K562 (cell line): ENCODE data around the gene VARS1. TPM values are rescaled to one million over a fixed set of nuclear protein-coding genes. Genes with fewer than 3 reads are reported as not detected.

Source experiments
- ARID1B ChIP-seq: fragments of 450-650 bp; IDR thresholded peaks from 2 replicates; pipeline ENCODE4 v1.6.1; 2016; ENCODE audit warnings: antibody characterized with exemption, mild to moderate bottlenecking, inconsistent platforms
- ATF7 ChIP-seq: fragments of 450-650 bp; IDR thresholded peaks from 2 replicates; pipeline ENCODE4 v1.7.1; 2014; ENCODE audit warnings: mild to moderate bottlenecking, moderate library complexity
- BCOR ChIP-seq: fragments of 450-650 bp; IDR thresholded peaks from 2 replicates; pipeline ENCODE4 v1.6.1; 2016
- C11orf30 ChIP-seq: fragments of 450-650 bp; IDR thresholded peaks from 2 replicates; pipeline ENCODE4 v1.6.1; 2016; ENCODE audit warnings: low read depth, mild to moderate bottlenecking
- DACH1 ChIP-seq: fragments of 450-650 bp; IDR thresholded peaks from 2 replicates; pipeline ENCODE4 v1.6.1; 2018; ENCODE audit not compliant: partially characterized antibody
- DDX20 ChIP-seq: fragments of 450-650 bp; IDR thresholded peaks from 2 replicates; pipeline ENCODE4 v1.6.1; 2016; ENCODE audit warnings: missing genetic modification characterization, low read depth, mild to moderate bottlenecking, missing compliant biosample characterization, moderate library complexity
- GATAD2A ChIP-seq: fragments of 450-650 bp; IDR thresholded peaks from 2 replicates; pipeline ENCODE4 v1.6.1; 2017
- HCFC1 ChIP-seq: IDR thresholded peaks from 2 replicates; pipeline ENCODE4 v1.6.1; 2012; ENCODE audit warnings: low read depth, low read length, improper control_type of control experiment
- JUN ChIP-seq, 2 experiments: sonication (generic) in 1 of 2; formaldehyde crosslinking in 1 of 2; IDR thresholded peaks; 2 replicates each; pipeline versions ENCODE4 v1.6.1 to v1.8.0; 2012 to 2022; ENCODE audit warnings: borderline replicate concordance in 2 of 2, mild to moderate bottlenecking in 2 of 2, improper control_type of control experiment in 1 of 2, low read depth in 1 of 2, low read length in 1 of 2, missing genetic modification reagents in 1 of 2
- KDM4B ChIP-seq, 2 experiments: fragments of 450-650 bp in 1 of 2; sonication (generic) in 1 of 2; IDR thresholded peaks; 2 replicates each; pipeline ENCODE4 v1.6.1; 2016 to 2017; ENCODE audit warnings: borderline replicate concordance in 2 of 2, antibody characterized with exemption in 1 of 2, low read depth in 1 of 2, mild to moderate bottlenecking in 1 of 2
- NFIX ChIP-seq: fragments of 250-450 bp; sonication (Bioruptor Pico); IDR thresholded peaks from 2 replicates; pipeline ENCODE4 v1.4.0; 2020; ENCODE audit warnings: low read depth, mild to moderate bottlenecking, moderate library complexity
- POLR2G ChIP-seq: fragments of 200-400 bp; formaldehyde crosslinking; IDR thresholded peaks from 2 replicates; pipeline ENCODE4 v1.6.1; 2017; ENCODE audit warnings: low read depth, mild to moderate bottlenecking, antibody characterized with exemption, low read length, moderate library complexity
- SLC30A9 ChIP-seq: fragments of 250-450 bp; sonication (Bioruptor Pico); IDR thresholded peaks from 2 replicates; pipeline ENCODE4 v1.8.0; 2022; ENCODE audit warnings: mild to moderate bottlenecking, moderate library complexity
- SMAD2 ChIP-seq: fragments of 150-350 bp; IDR thresholded peaks from 2 replicates; pipeline ENCODE4 v1.6.1; 2014; ENCODE audit warnings: low read depth, mild to moderate bottlenecking, low read length
- SMAD3 ChIP-seq: fragments of 450-650 bp; formaldehyde crosslinking; conservative IDR thresholded peaks from 2 replicates; pipeline ENCODE4 v1.4.0; 2020; ENCODE audit warnings: mild to moderate bottlenecking
- SREBF2 ChIP-seq: sonication (generic); formaldehyde crosslinking; IDR thresholded peaks from 2 replicates; pipeline ENCODE4 v1.4.0; 2020; ENCODE audit warnings: mild to moderate bottlenecking, missing genetic modification reagents
- TCF7 ChIP-seq: sonication (generic); IDR thresholded peaks from 2 replicates; pipeline ENCODE4 v1.6.1; 2016; ENCODE audit warnings: antibody characterized with exemption, borderline replicate concordance
- XRCC4 ChIP-seq: IDR thresholded peaks from one replicate; pipeline ENCODE4 v1.6.1; 2011; ENCODE audit not compliant: insufficient read depth, insufficient read length; ENCODE audit errors: extremely low read depth
- ZC3H4 ChIP-seq: sonication (generic); formaldehyde crosslinking; IDR thresholded peaks from 2 replicates; pipeline ENCODE4 v1.9.0; 2021; ENCODE audit warnings: missing genetic modification reagents, borderline replicate concordance
- ZNF217 ChIP-seq: sonication (generic); formaldehyde crosslinking; IDR thresholded peaks from 2 replicates; pipeline ENCODE4 v1.8.0; 2022; ENCODE audit warnings: mild to moderate bottlenecking, missing genetic modification reagents
- ZNF316 ChIP-seq: fragments of 450-650 bp; IDR thresholded peaks from 2 replicates; pipeline ENCODE4 v1.6.1; 2016
- ZNF41 ChIP-seq: fragments of 250-450 bp; sonication (Bioruptor Pico); conservative IDR thresholded peaks from 2 replicates; pipeline ENCODE4 v1.4.0; 2020; ENCODE audit warnings: mild to moderate bottlenecking
- ZNF830 ChIP-seq: fragments of 250-450 bp; sonication (Bioruptor Pico); IDR thresholded peaks from 2 replicates; pipeline ENCODE4 v1.5.0; 2021; ENCODE audit warnings: mild to moderate bottlenecking
- polyA plus RNA-seq, 8 experiments: library from polyadenylated mRNA; depleted of rRNA in 4 of 8; stranded (reverse) in 5 of 8; unstranded in 3 of 8; fragments of >200 nt; fragmentation: Nextera tagmentation in 2 of 8; fragmentation: Illumina TruSeq in 1 of 8; extraction: Ambion mirVana in 2 of 8; extraction: Trizol in 1 of 8; gene quantifications; 2 replicates each; pipeline versions ENCODE4 v1.2.1 to v1.2.3, GENCODE V29; 2011 to 2014; ENCODE audit warnings: inconsistent platforms in 1 of 8, missing spikeins in 1 of 8
- total RNA-seq, 7 experiments: library from RNA; depleted of rRNA in 6 of 7; stranded (reverse); fragments of >200 nt in 6 of 7; fragmentation: Illumina TruSeq in 2 of 7; extraction: Trizol in 2 of 7; gene quantifications; 2 replicates each; pipeline versions ENCODE4 v1.2.1 to v1.2.3, GENCODE V29; 2011 to 2021; ENCODE audit warnings: low replicate concordance in 1 of 7
- TF ChIP-seq, protein P1 (sequence below): fragments of 450-650 bp; conservative IDR thresholded peaks from 2 replicates; pipeline ENCODE4 v1.6.1; 2016; ENCODE audit warnings: missing genetic modification characterization, low read depth, mild to moderate bottlenecking, control low read depth, missing compliant biosample characterization
- TF ChIP-seq, protein P2 (sequence below): fragments of 200-400 bp; formaldehyde crosslinking; IDR thresholded peaks from 2 replicates; pipeline ENCODE4 v1.6.1; 2017; ENCODE audit warnings: mild to moderate bottlenecking, low read depth, low read length, moderate library complexity
- TF ChIP-seq, protein P3 (sequence below): sonication (generic); formaldehyde crosslinking; IDR thresholded peaks from 2 replicates; pipeline ENCODE4 v1.8.1; 2023; ENCODE audit warnings: mild to moderate bottlenecking, missing genetic modification reagents

The VARS1 gene
- total and polyA plus RNA-seq, 9 of the 15 experiments (the other 6 are each of a cell fraction or from before 2014, with no cell fraction given): 2.9 to 488 (median 130) TPM

DNA sequence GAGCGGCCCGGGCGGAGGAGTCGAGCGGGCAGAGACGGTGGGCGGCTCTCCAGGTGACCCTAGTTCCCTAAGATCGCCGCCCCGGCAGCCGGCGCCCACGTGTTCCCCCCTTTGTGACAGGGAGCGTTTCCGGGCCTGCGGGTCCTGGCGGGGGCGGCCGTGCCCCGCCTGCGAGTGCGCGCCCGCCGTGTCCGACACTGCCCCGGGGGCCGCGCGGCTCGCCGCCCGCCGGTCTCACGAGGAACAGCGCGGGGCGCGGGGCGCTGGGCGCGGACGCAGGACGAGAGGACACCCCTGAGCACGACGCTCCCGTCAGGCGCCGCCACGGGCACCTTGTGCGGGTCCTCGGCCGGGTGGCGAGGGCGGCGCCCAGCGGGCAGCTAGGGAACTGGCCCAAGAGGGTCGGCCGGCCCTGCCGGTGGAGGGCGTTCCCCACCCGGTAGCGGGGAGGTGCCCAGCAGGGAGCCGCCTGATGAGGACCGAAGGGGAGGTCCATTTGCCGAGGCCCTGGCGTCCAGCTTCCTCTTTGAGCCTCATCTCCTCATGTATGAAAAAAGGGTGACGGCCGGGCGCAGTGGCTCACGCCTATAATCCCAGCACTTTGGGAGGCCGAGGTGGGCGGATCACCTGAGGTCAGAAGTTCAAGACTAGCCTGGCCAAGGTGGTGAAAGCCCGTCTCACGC is at the start of gene VARS1 (continued):
- 0 out of 2 replicates have a peak, but pooled peaks have one; percentile 47 for TF ChIP-seq SMAD3 (CRISPR knock-in tag)
- TF ChIP-seq ATF7: peak; percentile 95
- TF ChIP-seq XRCC4: no peak
- TF ChIP-seq BCOR: peak; percentile 89; the same call in 1 of the 2 replicates
- no peak for TF ChIP-seq ZC3H4
- TF ChIP-seq KDM4B (IDR thresholded peaks at IDR 0.05; ENCODE audit: borderline replicate concordance in 2 of 2, low read depth in 1 of 2): 0 out of 4 replicates have a peak, but pooled peaks of 1 of the 2 experiments have one; percentile 47
- TF ChIP-seq ZNF217: no peak
- no peak for TF ChIP-seq ZNF316
- TF ChIP-seq C11orf30: peak; percentile 77
- TF ChIP-seq ARID1B: peak; percentile 82; the same call in 1 of the 2 replicates
- no peak for TF ChIP-seq SREBF2 (CRISPR knock-in tag)
- TF ChIP-seq ZNF41 (CRISPR knock-in tag): peak; percentile 87
- 0 out of 2 replicates have a peak, but pooled peaks have one; percentile 55 for TF ChIP-seq SLC30A9 (CRISPR knock-in tag)
- TF ChIP-seq, protein P1, sequence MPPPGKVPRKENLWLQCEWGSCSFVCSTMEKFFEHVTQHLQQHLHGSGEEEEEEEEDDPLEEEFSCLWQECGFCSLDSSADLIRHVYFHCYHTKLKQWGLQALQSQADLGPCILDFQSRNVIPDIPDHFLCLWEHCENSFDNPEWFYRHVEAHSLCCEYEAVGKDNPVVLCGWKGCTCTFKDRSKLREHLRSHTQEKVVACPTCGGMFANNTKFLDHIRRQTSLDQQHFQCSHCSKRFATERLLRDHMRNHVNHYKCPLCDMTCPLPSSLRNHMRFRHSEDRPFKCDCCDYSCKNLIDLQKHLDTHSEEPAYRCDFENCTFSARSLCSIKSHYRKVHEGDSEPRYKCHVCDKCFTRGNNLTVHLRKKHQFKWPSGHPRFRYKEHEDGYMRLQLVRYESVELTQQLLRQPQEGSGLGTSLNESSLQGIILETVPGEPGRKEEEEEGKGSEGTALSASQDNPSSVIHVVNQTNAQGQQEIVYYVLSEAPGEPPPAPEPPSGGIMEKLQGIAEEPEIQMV (tag): peak; percentile 87
- TF ChIP-seq DDX20 (tag): no peak
- TF ChIP-seq, protein P2, sequence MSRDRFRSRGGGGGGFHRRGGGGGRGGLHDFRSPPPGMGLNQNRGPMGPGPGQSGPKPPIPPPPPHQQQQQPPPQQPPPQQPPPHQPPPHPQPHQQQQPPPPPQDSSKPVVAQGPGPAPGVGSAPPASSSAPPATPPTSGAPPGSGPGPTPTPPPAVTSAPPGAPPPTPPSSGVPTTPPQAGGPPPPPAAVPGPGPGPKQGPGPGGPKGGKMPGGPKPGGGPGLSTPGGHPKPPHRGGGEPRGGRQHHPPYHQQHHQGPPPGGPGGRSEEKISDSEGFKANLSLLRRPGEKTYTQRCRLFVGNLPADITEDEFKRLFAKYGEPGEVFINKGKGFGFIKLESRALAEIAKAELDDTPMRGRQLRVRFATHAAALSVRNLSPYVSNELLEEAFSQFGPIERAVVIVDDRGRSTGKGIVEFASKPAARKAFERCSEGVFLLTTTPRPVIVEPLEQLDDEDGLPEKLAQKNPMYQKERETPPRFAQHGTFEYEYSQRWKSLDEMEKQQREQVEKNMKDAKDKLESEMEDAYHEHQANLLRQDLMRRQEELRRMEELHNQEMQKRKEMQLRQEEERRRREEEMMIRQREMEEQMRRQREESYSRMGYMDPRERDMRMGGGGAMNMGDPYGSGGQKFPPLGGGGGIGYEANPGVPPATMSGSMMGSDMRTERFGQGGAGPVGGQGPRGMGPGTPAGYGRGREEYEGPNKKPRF: no peak
- peak; percentile 77 for TF ChIP-seq DACH1
- TF ChIP-seq ZNF830 (CRISPR knock-in tag): 0 out of 2 replicates have a peak, but pooled peaks have one; percentile 78
- TF ChIP-seq TCF7: peak; percentile 61
- TF ChIP-seq NFIX: no peak
- TF ChIP-seq HCFC1: peak; percentile 81
- TF ChIP-seq POLR2G: peak; percentile 92
- TF ChIP-seq JUN (IDR thresholded peaks at IDR 0.05; ENCODE audit: borderline replicate concordance, low read depth, low read length): peak; percentile 67
- peak; percentile 78; the same call in 1 of the 2 replicates for TF ChIP-seq JUN (CRISPR knock-in tag; IDR thresholded peaks at IDR 0.05; ENCODE audit: borderline replicate concordance)
- TF ChIP-seq SMAD2: no peak
- TF ChIP-seq, protein P3, sequence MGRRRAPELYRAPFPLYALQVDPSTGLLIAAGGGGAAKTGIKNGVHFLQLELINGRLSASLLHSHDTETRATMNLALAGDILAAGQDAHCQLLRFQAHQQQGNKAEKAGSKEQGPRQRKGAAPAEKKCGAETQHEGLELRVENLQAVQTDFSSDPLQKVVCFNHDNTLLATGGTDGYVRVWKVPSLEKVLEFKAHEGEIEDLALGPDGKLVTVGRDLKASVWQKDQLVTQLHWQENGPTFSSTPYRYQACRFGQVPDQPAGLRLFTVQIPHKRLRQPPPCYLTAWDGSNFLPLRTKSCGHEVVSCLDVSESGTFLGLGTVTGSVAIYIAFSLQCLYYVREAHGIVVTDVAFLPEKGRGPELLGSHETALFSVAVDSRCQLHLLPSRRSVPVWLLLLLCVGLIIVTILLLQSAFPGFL (CRISPR knock-in tag): no peak
- peak; percentile 72 for TF ChIP-seq GATAD2A
